Lung microvascular endothelial cell (primary cell): ENCODE measurements around the gene STAG2. TPM values are rescaled to one million over a fixed set of nuclear protein-coding genes. Genes with fewer than 3 reads are reported as not detected.

ENCODE experiments used
- total RNA-seq: library from RNA; depleted of rRNA; stranded (reverse); fragments of >200 nt; gene quantifications from 2 replicates; pipeline ENCODE4 v1.2.1, GENCODE V29; 2014

The STAG2 gene
- total RNA-seq, 1 donor from 2014 or later, result 66.7 TPM

Other genes with a start within 250 kb of the STAG2 start
- gene THOC2, start 228.7 kb upstream of the STAG2 start, total RNA-seq, result 29.0 and 40.7 TPM in 2 replicates
- 28.1 and 49.2 TPM in 2 replicates for gene XIAP, start 101.7 kb upstream of the STAG2 start, total RNA-seq